ENCODE data around the gene ATP2B3.

DNA sequence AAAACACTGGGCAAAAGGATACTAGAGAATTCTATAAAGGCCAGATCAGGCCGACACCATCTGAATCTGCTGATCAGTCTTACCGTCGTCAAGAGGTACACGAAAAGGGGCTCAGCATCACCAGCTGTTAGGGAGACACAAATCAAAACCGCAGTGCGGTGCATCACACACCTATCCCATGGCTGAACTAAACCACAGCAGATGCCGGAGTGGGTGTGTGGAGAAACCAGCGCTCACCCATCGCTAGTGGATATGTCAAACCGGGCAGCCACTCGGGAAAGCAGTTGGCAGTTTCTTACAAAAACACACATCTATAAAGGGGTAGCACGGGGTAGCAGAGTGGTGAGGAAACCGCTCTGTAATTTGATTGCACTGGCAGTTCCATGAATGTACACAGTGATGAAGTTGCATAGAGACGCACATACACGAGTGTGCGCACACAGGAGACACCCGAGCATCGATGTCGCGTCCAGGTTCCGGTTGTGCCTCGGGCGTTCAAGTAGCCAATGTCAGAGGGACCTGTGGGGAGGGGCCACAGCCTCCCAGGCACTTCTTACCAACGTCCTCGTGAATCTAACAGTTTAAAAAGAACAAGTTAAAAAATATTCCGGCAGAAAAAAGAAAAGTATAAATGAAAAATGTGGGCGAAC is 104.6 kb downstream of the ATP2B3 start:
- TF ChIP-seq, protein P1, sequence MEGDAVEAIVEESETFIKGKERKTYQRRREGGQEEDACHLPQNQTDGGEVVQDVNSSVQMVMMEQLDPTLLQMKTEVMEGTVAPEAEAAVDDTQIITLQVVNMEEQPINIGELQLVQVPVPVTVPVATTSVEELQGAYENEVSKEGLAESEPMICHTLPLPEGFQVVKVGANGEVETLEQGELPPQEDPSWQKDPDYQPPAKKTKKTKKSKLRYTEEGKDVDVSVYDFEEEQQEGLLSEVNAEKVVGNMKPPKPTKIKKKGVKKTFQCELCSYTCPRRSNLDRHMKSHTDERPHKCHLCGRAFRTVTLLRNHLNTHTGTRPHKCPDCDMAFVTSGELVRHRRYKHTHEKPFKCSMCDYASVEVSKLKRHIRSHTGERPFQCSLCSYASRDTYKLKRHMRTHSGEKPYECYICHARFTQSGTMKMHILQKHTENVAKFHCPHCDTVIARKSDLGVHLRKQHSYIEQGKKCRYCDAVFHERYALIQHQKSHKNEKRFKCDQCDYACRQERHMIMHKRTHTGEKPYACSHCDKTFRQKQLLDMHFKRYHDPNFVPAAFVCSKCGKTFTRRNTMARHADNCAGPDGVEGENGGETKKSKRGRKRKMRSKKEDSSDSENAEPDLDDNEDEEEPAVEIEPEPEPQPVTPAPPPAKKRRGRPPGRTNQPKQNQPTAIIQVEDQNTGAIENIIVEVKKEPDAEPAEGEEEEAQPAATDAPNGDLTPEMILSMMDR (IDR thresholded peaks at IDR 0.05): no peak
- no peak for TF ChIP-seq POLR2A (IDR thresholded peaks at IDR 0.05)
